SK-N-SH treated with all-trans-retinoic acid at 6 μM for 48 hours (cell line): Measurements from ENCODE around the gene GALC.

Experiments
- CSDC2 ChIP-seq: fragments of 250-450 bp; sonication (Bioruptor Pico); IDR thresholded peaks from 2 replicates; pipeline ENCODE4 v1.5.0; 2020; ENCODE audit warnings: mild to moderate bottlenecking, moderate library complexity
- GLIS3 ChIP-seq: fragments of 250-450 bp; sonication (Bioruptor Pico); IDR thresholded peaks from 2 replicates; pipeline ENCODE4 v1.5.0; 2020; ENCODE audit warnings: mild to moderate bottlenecking, moderate library complexity
- ZFP30 ChIP-seq: fragments of 450-650 bp; formaldehyde crosslinking; IDR thresholded peaks from 2 replicates; pipeline ENCODE4 v1.5.0; 2022; ENCODE audit warnings: mild to moderate bottlenecking, moderate library complexity

GRCh38 chr14:88025313-88025712 lies 32.3 kb upstream of the GALC start:
- TF ChIP-seq ZFP30 (CRISPR knock-in tag) (no peak), GLIS3 (CRISPR knock-in tag) (no peak), CSDC2 (CRISPR knock-in tag) (no peak)
